T-helper 22 cell (primary cell): ENCODE results near the gene CFI.

Experiments
- DNase-seq: peaks from one replicate; pipeline ENCODE4 v3.0.0-alpha.2; 2020; ENCODE audit warnings: low read depth

The CFI gene

GRCh38 chr4:109730619-109731545 is 70.9 kb downstream of the CFI start:
- no peak for DNase-seq

GRCh38 chr4:109729718-109730618 is 71.8 kb downstream of the CFI start, which contains the start of gene PLA2G12A:
PLA2G12A (minus strand) TSS chr4:109730070; CDS start chr4:109729809, 261 bp downstream.
- DNase-seq: peak; percentile 74

GRCh38 chr4:109729117-109729717 is 72.6 kb downstream of the CFI start:
- no peak for DNase-seq

- no peak for DNase-seq
Observed at GRCh38 chr4:109728385-109728784, 73.4 kb downstream of the CFI start.

- no peak for DNase-seq
Observed at GRCh38 chr4:109723110-109723509, 78.7 kb downstream of the CFI start.

GRCh38 chr4:109722357-109722756 is 79.4 kb downstream of the CFI start:
- DNase-seq: no peak

- no peak for DNase-seq
Observed at GRCh38 chr4:109721033-109721432, 80.8 kb downstream of the CFI start.

- DNase-seq: no peak
Observed at GRCh38 chr4:109719604-109720003, 82.2 kb downstream of the CFI start.

- DNase-seq: no peak
Observed at GRCh38 chr4:109718759-109719158, 83.0 kb downstream of the CFI start.

GRCh38 chr4:109713500-109713899 is 88.3 kb downstream of the CFI start:
- no peak for DNase-seq

- DNase-seq: no peak
Observed at GRCh38 chr4:109708990-109709389, 92.8 kb downstream of the CFI start.

GRCh38 chr4:109708435-109708834 is 93.4 kb downstream of the CFI start:
- DNase-seq: no peak

- no peak for DNase-seq
Observed at GRCh38 chr4:109703664-109704361, 98.0 kb downstream of the CFI start.

- peak; percentile 66 for DNase-seq
Observed at GRCh38 chr4:109702950-109703663, 98.7 kb downstream of the CFI start, which contains the start of gene CASP6. CASP6 (minus strand) TSS chr4:109703445; CDS start chr4:109703395, 50 bp downstream.

- DNase-seq: no peak
Observed at GRCh38 chr4:109701566-109702410, 100.0 kb downstream of the CFI start.

- no peak for DNase-seq
Observed at GRCh38 chr4:109699553-109700225, 102.1 kb downstream of the CFI start.

GRCh38 chr4:109698656-109699055 is 103.1 kb downstream of the CFI start:
- DNase-seq: no peak

GRCh38 chr4:109691411-109691920 is 110.3 kb downstream of the CFI start:
- no peak for DNase-seq
